NOMO-1 treated with DMSO at 0.1 percent for 48 hours (cell line): ENCODE measurements around the gene FRMD3.

Experiments used
- DNase-seq: peaks from one replicate; lab custom pipeline; 2025; ENCODE audit not compliant: unreplicated experiment; lab: John Stamatoyannopoulos, UW

FRMD3 gene

DNA sequence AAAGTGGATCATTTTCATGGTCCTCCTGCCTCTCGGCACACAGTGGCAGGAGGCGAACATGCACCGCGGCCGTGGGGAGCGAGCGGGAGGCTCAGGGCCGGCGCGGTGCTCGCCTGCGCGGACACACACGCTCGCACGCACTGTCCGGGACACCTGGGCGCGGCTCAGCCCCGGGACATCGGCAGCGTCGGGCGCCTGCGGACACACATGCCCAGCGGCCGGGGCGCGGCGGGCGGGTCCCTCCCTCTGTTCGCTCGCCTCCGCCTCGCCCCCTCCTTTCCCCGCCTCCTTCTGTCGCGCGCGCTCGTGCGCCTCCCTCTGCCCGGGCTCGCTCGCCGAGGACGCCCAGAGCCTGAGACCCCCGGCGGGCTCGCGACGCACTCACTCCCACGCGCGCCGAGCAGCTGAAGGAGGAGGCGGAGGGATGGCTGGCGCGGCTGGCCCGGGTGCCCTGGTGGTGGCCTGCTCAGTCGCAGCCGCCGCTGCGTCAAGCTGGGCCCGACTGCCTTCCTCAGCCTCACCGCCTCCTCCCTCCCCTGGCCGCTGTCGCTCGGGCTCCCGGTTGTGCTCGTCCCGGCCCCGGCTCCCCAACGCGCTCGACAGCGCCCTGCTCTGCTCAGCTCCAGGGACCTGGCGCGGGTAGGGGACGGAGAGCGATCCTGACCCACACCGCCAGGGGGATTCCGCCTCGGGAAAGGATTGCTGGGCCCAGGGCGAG lies at the start of gene FRMD3:
TSS of gene FRMD3 (minus strand) at position 230 of the 718 bp plus-strand sequence. CDS start at position 60, 170 bp downstream.
- peak; percentile 78 for DNase-seq

DNA sequence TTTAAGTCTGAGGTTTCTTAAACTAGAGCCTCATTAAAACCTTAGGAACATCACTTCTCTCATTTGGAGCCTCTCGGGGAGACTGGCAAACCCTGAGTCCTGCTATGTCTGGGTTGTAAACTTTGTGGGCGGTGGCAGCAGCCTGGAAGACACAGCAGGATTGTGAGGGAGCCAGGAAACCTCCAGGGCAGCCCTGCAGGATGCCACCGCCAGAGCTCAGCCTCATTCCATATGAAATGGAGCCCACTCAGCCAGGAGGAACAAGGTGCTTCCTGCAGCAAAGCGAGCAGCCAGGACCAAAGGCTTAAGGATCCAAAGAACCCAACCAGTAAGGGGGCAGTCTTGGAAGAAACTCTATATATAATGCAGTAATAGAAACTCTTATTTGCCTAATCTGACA lies 46.8 kb upstream of the FRMD3 start:
- DNase-seq, result no peak

DNA sequence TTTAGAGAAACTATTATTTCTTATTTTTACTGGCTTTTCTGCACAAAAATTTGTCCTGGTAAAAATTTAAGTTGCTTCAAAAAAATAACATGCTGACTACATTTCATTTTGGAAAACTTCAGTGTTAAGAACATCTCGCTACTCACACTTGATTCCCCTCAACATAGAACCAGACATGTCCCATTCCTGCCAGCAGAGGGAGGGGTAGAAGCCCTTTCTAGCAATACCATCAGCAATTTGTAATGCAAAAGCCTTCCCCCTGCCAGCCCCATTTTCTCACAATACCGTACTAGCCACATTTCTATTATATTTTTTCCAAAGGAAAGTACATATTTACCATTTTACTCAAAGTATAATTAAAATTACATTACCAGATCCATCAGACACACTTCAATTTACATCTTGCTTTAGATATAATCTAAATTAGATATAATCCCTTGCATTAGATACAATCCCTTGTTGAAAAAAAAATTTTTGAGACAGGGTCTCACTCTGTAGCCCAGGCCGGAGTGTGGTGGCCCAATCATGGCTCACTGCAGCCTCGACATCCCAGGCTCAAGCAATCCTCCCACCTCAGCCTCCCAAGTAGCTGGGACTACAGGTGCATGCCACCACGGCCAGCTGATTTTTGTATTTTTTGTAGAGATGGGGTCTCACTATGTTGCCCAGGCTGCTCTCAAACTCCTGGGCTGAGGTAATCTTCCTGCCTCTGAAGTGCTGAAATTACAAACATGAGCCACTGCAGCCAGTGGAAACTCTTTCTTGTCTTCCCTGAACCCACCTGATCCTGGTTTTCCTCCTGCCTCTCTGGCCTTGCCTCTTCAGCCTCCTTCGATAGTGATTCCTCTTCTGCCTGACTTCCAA lies 45.2 kb upstream of the FRMD3 start:
- DNase-seq, result no peak

DNA sequence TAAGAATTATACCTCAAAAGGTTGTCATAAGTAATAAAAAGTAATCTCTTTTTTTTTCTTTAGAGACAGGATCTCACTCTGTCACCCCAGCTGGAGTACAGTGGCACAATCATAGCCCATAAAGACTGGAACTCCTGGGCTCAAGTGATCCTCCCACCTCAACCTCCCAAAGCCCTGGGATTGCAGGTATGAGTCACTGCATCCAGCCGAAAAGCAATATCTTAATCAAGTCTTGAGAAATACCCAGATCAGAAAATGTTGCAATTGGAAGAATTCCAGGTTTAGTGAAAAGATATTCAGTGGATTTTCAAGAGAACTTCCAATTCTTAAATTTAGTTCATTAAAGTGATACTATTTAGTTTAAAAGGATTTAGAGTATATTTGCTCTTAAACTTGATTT lies 43.8 kb upstream of the FRMD3 start:
- DNase-seq, result no peak

DNA sequence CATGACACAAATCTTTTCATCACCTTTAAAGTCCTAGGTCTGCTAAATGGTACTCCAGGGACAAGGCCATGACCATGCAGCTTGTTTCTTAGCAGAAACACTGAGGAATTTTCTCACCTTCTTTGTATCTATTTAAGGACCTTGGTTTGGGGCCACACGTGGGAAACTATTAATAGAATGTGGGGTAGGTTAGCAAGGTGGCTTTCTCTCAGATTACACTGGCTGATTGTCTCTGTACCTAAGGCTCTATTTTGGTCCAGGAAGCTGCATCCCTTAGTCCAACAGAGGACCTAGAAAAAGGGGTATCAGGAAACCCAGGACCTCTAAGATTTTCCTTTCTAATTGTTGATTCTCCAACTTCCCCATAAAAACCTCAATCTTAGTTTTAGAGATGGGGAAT lies 36.3 kb upstream of the FRMD3 start:
- DNase-seq, result no peak

DNA sequence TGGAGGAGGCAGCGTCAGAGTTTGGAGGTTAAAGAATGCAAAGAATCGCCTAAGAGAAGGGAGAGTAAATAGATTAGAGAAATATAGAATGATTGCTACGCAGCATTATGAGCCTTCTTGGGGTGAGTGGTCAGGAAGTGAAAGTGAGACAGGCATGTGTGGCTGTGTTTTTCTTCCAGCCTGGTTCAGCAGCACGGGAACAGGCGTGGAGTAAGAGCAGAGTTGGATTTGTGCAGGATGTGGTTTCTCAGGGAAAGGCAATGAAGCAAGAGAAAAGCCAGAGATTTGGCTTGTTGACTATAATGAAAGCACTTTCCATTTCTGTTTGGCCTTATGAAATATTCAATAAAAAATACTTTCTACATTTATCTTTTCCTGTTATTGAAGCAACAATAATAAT lies 34.3 kb upstream of the FRMD3 start:
- peak; percentile 20 for DNase-seq

DNA sequence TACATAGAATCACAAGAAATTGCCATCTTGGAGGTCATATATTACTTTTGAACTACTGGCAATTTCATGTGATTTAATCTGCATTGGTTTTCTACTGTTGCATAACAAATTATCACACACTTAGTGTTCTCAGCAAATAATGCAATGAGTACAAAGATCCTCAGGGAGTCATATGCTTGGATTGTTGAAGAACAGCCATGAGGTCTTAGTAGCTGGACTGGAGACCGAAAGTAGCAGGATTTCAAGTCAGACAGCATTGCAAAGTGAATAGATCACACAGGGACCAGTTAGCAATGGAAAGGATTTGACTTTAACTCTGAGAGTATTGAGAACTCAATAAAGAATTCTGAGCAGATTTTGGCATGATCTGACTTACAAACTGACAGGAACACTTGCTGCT lies 32.2 kb upstream of the FRMD3 start:
- DNase-seq, result no peak

DNA sequence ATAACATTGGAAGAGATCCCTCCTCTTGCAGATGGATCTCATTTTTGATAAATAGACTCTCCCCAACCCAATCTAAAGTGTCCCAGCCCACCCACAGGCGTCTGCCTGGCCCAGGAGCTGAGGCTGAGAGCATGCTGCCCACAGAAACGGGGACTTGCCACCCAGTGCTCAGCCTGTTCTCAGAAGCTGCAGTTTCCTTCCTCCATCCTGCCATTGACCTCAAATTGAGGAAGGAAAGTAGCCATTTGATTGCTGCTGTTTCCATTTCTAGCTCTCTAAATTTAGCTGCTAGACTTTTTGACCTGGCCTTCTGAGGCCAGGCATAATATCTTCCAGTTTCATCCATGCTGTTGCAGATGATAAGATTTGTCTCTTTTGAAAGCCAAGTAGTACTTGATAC lies 31.1 kb upstream of the FRMD3 start:
- DNase-seq, result peak; percentile 45

DNA sequence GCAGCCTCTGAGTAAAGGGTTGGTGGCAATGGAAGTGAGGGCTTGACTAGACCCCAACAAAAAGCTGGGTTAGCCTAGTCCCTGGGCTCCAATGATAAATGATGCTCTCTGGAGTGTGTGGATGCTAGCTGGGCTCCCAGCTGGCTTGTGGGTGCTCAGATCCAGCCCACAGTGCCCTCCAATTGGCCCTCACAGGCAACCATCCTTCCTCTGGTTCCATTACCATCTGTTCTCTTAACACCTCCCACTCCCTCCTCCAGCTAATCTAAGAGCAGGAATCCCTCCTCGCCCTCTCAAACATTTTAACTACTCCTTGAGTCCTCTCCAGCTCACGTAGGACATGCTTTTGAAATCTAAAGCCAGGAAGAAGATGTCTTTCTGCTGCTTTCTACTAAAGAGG lies 25.2 kb upstream of the FRMD3 start:
- DNase-seq, result no peak

DNA sequence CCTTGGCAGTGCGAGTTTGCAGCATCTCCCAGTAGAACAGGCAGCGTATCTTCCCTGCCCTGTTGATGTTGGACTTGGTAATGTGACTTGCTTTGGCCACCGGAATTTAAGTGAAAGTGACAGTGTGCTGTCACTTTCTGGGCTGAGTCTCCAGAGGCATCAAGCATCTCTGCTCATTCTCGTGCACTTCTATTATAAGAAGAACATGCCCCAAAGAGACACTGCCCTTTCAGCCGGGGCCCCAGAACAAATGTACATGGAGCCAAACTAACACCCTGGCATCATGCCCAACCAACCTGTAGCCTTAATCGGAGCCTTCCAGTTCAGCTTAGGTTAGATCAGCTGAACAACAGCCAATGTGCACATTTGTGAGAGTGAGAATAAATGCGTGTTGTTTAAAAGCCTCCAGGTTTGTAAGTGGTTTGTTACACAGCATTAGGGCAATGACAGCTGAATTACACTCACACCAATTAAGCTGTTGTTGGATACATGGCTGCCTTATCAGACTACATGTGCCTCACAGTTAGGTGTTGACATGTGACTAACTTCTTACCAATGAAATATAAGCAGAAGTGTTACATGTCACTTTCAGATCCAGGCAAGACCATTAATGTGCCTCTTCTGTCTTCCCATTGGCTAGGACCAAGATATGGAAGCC lies 22.1 kb upstream of the FRMD3 start:
- no peak for DNase-seq

DNA sequence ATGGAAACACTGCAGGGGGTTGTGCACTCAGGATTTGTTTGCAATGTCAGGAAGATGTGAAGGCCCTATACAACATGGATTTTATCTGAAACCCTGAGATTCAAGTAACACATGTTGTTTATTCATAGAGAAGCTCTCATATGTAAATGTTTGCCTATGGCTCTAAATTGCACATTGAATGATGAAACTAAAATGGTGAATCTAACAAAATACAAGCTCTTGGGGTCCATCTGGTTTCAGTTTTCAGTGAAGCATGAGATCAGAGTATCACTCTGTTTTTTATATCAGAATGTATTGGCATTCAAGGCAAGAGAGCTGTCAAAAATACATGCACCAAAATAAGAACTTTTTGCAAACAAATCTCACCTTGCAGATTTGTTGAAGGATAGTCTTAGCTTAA lies 19.6 kb upstream of the FRMD3 start:
- DNase-seq, result no peak

DNA sequence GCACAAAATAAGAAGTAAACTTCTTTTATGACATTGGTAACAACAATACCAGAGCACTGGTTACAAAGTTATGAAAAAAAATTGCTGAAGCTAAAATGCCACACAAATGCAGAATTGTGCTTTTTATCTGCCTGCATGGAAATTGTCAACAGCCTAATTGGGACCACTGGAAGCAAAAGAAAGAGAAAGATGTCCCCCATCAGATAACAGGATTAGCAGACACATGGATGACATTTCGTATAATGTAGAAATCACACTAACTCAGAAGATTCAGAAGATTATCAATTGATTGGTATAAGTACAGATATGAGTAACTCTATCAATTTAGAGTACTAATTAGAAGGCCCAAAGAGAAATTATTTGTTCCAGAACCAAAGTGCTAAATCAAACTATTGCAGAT lies 19.1 kb upstream of the FRMD3 start:
- DNase-seq, result no peak

DNA sequence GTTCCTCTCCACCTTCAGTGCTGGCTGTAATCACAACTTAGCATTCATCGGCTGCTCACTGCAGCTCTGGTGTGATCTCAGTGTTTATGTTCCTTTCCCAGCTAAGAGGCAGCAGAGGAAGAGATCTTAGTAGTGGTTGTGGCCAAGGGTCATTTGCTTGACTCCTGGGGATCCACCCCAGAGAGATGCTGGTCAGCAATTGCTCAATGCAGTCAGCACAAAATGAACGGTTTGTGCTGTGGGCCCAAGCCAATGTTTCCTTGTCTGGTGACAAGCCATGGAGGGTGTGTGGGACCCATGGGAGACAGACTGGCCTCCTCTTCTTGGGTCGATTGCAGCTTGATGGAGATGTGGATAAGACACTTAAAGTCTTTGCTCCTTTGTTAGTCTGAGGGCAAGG lies 16.1 kb upstream of the FRMD3 start:
- DNase-seq, result no peak

DNA sequence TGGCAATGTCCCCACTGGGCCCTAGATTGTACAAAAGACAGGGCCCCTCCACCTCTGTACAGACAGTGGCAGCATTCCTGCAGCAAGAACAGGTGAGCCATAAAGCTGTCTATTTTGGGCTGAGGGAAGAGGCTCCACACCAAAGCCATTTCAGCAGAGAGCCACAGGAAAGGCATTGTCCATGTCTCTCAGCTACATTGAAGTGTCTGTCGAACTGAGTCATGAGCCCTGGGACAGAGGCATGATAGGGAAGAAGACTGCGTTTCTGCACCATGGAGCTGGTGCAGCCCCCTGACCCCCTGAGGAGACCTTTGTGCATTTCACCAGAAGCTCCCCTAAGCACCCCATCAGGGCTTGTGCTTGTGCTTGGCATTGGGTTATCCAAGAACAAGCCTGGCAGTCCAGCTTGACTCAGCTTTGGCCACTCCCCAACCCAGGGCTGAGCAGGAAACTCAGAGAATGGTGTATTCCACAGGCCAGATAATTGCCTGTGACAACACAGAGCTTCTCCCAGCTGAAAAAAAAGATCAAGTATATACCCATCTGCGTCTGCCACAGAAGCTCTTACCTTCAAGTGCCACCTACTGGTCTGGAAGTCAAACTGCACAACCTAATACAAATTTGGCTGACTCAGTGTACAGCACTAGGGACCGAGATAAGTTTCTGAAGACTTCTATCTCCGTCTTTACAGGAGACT lies 5.9 kb upstream of the FRMD3 start:
- DNase-seq, result peak; percentile 61

DNA sequence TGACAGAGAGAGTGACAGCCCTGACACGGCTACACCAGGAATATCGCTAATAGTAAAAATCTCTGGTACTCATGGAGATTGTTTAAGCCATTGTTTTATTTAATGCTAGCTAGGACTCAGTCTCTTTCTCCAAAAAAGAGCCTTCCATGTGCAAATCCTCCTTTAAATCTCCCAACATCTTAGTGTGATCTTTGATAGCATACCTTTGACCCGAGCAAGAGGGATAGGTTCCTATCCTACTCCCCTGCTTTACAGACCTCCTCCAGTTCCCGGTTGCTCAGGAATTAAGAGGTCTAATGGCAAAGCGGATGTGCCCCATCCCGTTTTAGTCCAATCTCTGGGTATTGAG lies 663 bp upstream of the FRMD3 start:
- DNase-seq, result no peak

DNA sequence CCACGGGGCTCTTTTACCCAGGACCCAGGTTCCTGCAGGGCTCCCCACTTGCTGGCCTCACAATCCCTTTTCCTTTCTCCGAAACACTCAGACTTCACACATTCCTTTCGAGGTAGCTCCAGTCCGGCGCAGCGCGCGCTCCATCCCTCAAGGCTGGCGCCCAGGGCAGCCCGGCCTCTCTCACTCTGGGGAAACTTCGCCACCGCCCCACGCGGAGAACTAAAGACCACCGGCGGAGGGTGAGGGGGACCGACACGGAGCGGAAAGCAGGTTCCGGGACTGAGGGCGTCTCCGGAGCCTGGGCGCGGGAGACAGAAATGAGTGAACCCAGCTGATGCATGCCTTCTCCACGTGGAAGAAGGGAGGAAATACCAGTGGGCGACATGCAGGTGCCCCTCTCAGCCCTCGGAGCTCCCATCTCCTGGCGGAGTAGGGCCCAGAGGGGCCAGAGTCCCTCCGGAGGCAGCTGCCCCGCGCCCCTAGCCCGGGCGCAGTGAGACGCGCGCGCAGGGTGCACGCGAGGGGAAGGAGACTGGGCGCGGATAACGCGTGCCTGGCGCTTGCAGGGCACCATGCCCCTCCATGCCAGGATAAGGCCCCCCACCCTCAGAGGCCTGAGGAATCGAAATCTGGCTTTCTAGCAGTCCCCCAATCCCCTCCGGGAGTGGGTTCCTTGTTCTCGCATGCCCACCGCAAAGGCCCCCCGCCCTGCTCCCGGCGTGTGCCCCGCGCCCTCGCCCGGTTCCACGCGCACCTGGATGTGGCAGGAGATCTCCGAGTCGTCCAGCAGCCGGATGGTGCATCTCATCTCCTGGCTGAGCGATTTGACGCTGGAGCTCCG lies 650 bp downstream of the FRMD3 start:
- DNase-seq, result no peak

DNA sequence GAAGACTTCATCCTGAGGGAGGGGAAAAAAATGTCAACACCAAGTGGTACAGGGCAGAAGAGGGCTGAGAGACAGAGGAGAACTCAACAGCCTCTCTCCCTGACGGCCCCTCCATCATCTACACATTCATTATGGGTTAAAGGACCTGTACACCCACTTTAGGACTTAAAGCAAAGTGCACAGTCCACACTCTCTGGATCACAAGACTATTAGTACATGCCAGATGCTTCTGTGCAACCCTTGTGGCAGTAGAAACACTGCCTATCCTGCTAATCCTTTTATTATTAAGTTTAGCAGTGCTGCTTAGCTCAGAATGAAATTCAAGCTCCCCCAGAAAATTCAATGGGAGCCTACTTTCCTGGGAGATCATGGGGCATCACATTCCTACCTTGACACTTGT lies 1.9 kb downstream of the FRMD3 start:
- DNase-seq, result no peak

DNA sequence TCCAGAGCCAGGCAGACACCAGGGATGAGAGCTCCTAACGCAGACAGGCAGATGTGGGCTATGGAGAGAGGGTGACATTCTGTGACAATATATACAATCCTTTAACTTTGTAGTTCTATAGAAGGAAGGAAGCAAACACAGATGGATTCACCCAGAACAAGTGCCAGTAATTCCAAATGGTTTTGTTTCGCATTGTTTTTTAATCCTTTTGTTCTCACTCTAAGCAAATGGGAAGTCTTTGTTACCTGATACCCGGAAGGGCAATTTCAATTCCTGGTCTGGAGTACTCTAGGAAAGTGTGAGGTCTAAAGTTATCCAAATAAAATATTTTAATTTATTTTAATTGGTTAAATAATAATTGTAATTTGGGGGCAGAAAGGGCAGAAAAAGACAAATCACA lies 2.5 kb downstream of the FRMD3 start:
- no peak for DNase-seq

DNA sequence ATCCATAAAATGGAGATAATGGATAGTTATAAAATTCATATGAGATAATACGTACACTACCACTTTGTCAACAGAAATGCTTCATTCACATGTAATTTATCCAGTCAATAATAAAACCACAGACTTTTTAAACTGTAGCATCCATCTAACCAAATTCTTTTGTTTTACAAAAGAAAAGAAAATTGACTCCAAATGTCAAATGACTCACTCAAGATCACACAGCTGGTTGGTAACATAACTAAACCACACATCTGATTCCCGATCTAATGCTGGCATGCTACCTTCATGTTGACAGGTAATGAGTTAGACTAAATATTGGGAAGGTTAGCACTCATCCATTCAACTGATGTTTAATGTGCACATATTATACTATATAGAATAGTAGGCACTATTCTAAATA lies 4.9 kb downstream of the FRMD3 start:
- DNase-seq, result no peak

DNA sequence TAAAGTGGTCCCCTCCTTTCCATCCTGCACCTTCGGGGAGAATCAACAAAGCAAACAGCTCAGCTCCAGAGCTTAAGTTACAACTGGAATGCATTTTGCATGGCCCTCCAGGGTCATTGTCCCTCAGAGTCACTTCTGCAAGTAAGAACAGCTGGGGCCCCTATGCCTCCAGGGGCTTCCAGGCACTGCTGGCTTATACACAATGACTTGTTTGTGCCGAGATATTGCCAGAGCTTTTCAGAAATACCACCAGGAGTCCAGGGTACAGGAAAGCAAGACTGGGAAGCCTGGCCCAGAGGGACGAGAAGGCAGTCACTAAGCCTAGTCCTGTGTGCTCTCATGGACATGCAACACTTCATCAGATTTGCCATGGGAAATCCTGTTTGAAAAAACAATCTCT lies 11.3 kb downstream of the FRMD3 start:
- no peak for DNase-seq

DNA sequence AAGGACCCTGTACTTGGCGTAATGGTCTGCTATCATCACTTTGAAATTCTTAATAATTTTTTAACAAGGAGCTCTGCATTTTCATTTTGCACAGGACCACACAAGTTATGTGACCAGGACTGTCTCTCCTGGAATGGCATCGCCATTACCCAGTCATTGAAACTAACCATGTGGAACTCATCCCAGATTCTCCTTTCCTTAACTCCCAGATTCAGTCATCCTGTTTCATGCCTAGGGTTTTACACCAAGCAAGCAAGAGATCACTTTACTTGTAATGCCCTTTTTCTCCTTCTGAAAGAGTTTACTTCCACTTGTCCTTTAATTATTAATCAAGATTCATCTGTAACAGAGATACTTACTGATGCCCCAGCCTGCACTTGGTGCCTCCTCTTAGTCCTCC lies 12.0 kb downstream of the FRMD3 start:
- DNase-seq, result no peak
